ENCODE measurements around the gene COL5A1.

COL5A1 gene

DNA sequence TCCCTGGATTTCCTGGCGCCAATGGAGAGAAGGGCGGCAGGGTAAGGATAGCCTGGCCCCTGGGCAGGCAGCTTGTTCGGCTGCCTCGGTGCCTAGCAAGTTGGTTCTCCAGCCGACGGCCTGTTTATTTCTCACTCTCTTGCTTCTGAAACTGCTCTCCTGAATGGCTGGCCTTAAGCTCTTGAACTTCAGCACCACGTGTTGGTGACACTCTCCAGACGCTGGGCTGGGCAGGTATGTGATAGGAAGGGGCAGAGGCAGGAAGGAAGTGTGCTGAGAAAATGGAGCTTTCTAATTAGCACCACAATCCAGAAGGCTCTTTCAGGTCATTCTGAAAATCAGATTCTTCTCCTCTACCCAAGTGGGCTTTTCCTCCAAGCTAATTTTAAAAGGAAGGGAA is 147.6 kb downstream of the COL5A1 start:
- Histone ChIP-seq H3K4me2 (ENCODE audit: insufficient read depth, low read length) (no peak overlapping the region), H3K27ac (ENCODE audit: low read length) (no peak overlapping the region), H3K27me3 (ENCODE audit: insufficient read depth, low read length, poor library complexity) (no peaks in the 10 kb centered on the region), H3K79me2 (ENCODE audit: insufficient read depth, low read length) (no peaks in the 10 kb centered on the region), H3K9me3 (ENCODE audit: insufficient read depth, low read length, severe bottlenecking) (no peaks in the 10 kb centered on the region), H3K36me3 (ENCODE audit: insufficient read depth, low read length) (no peaks in the 10 kb centered on the region), H4K20me1 (ENCODE audit: insufficient read depth, low read length) (no peaks in the 10 kb centered on the region), H3K9ac (ENCODE audit: low read depth, low read length) (no peak overlapping the region), H3K4me3 (ENCODE audit: low read depth in 1 of 2, low read length in 2 of 2) (no peak overlapping the region), H2AFZ (ENCODE audit: low read depth, low read length) (no peak overlapping the region), H3K4me1 (ENCODE audit: insufficient read depth, low read length) (no peaks in the 10 kb centered on the region)
- TF ChIP-seq EZH2 (IDR thresholded peaks at IDR 0.05; ENCODE audit: borderline replicate concordance, low read depth, low read length, severe bottlenecking) = no peak
- TF ChIP-seq, protein P1, sequence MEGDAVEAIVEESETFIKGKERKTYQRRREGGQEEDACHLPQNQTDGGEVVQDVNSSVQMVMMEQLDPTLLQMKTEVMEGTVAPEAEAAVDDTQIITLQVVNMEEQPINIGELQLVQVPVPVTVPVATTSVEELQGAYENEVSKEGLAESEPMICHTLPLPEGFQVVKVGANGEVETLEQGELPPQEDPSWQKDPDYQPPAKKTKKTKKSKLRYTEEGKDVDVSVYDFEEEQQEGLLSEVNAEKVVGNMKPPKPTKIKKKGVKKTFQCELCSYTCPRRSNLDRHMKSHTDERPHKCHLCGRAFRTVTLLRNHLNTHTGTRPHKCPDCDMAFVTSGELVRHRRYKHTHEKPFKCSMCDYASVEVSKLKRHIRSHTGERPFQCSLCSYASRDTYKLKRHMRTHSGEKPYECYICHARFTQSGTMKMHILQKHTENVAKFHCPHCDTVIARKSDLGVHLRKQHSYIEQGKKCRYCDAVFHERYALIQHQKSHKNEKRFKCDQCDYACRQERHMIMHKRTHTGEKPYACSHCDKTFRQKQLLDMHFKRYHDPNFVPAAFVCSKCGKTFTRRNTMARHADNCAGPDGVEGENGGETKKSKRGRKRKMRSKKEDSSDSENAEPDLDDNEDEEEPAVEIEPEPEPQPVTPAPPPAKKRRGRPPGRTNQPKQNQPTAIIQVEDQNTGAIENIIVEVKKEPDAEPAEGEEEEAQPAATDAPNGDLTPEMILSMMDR (IDR thresholded peaks at IDR 0.05; ENCODE audit: borderline replicate concordance, extremely low read depth, low read length, poor library complexity, severe bottlenecking) = no peak
- no peak for DNase-seq
- ATAC-seq (ENCODE audit: insufficient read depth, low read depth) = no peak

GRCh38 chr9:134791009-134791408 is 149.4 kb downstream of the COL5A1 start:
- Histone ChIP-seq H3K36me3 (ENCODE audit: insufficient read depth, low read length) (no peaks in the 10 kb centered on the region), H3K27ac (ENCODE audit: low read length) (no peak overlapping the region), H3K9me3 (ENCODE audit: insufficient read depth, low read length, severe bottlenecking) (no peaks in the 10 kb centered on the region), H2AFZ (ENCODE audit: low read depth, low read length) (no peak overlapping the region), H3K4me2 (ENCODE audit: insufficient read depth, low read length) (no peak overlapping the region), H3K4me1 (ENCODE audit: insufficient read depth, low read length) (no peaks in the 10 kb centered on the region), H3K27me3 (ENCODE audit: insufficient read depth, low read length, poor library complexity) (no peaks in the 10 kb centered on the region), H4K20me1 (ENCODE audit: insufficient read depth, low read length) (no peaks in the 10 kb centered on the region), H3K9ac (ENCODE audit: low read depth, low read length) (no peak overlapping the region), H3K79me2 (ENCODE audit: insufficient read depth, low read length) (no peaks in the 10 kb centered on the region), H3K4me3 (ENCODE audit: low read depth in 1 of 2, low read length in 2 of 2) (no peak overlapping the region)
- DNase-seq (no peak), ATAC-seq (ENCODE audit: insufficient read depth, low read depth) (no peak)
- TF ChIP-seq, protein P1 (IDR thresholded peaks at IDR 0.05; ENCODE audit: borderline replicate concordance, extremely low read depth, low read length, poor library complexity, severe bottlenecking) = no peak
- TF ChIP-seq EZH2 (IDR thresholded peaks at IDR 0.05; ENCODE audit: borderline replicate concordance, low read depth, low read length, severe bottlenecking) = no peak

- no peak for ATAC-seq (ENCODE audit: insufficient read depth, low read depth)
- Histone ChIP-seq H3K9me3 (ENCODE audit: insufficient read depth, low read length, severe bottlenecking) (no peaks in the 10 kb centered on the region), H3K9ac (ENCODE audit: low read depth, low read length) (no peak overlapping the region), H4K20me1 (ENCODE audit: insufficient read depth, low read length) (no peaks in the 10 kb centered on the region), H3K79me2 (ENCODE audit: insufficient read depth, low read length) (no peaks in the 10 kb centered on the region), H2AFZ (ENCODE audit: low read depth, low read length) (no peak overlapping the region), H3K4me3 (ENCODE audit: low read depth in 1 of 2, low read length in 2 of 2) (no peak overlapping the region), H3K4me1 (ENCODE audit: insufficient read depth, low read length) (no peaks in the 10 kb centered on the region), H3K27me3 (ENCODE audit: insufficient read depth, low read length, poor library complexity) (no peaks in the 10 kb centered on the region), H3K27ac (ENCODE audit: low read length) (no peak overlapping the region), H3K36me3 (ENCODE audit: insufficient read depth, low read length) (no peaks in the 10 kb centered on the region), H3K4me2 (ENCODE audit: insufficient read depth, low read length) (no peak overlapping the region)
- DNase-seq = no peak
- no peak for TF ChIP-seq EZH2 (IDR thresholded peaks at IDR 0.05; ENCODE audit: borderline replicate concordance, low read depth, low read length, severe bottlenecking)
- TF ChIP-seq, protein P1 (IDR thresholded peaks at IDR 0.05; ENCODE audit: borderline replicate concordance, extremely low read depth, low read length, poor library complexity, severe bottlenecking) = no peak
These were observed 151.0 kb downstream of the COL5A1 start for GRCh38 chr9:134792627-134793026.

Measured in DND-41 (cell line).